ENCODE measurements around the gene TMEM119. TPM values are rescaled to one million over a fixed set of nuclear protein-coding genes. Genes with fewer than 3 reads are reported as not detected.

The TMEM119 gene
- total and polyA plus RNA-seq, 2 experiments from 2014 or later = 55.5 to 93.2 TPM

GRCh38 chr12:108644811-108645120 lies 46.9 kb upstream of the TMEM119 start:
- Histone ChIP-seq H3K27ac (no peak overlapping the region), H3K4me3 (no peak overlapping the region), H3K9me2 (ENCODE audit: insufficient read depth) (no peaks in the 10 kb centered on the region), H3F3A (ENCODE audit: insufficient read depth) (peaks cover 86% of the 10 kb centered on the region), H3K9ac (no peak overlapping the region), H3K36me3 (ENCODE audit: low read depth) (peaks cover 57% of the 10 kb centered on the region), H4K20me1 (ENCODE audit: insufficient read depth) (no peaks in the 10 kb centered on the region), H2AFZ (no peak overlapping the region), H3K27me3 (replicated peaks; ENCODE audit: insufficient read depth) (no peaks in the 10 kb centered on the region), H3K79me2 (ENCODE audit: insufficient read depth) (peaks cover 53% of the 10 kb centered on the region), H3K4me1 (ENCODE audit: insufficient read depth) (peaks cover 84% of the 10 kb centered on the region), H3K9me3 (ENCODE audit: low read depth) (no peaks in the 10 kb centered on the region), H3K4me2 (ENCODE audit: unreplicated experiment) (no peak overlapping the region)
- in situ Hi-C loops (cut with MboI) = no loop called here
- no peak for DNase-seq
- TF ChIP-seq EZH2phosphoT487 (IDR thresholded peaks at IDR 0.05; ENCODE audit: insufficient read depth, low read depth) = no peak
- TF ChIP-seq EZH2 (IDR thresholded peaks at IDR 0.05; ENCODE audit: insufficient read depth, poor library complexity, severe bottlenecking) = no peak
- 97% methylated on average over 7 of the region's 7 CpGs for WGBS, 2 experiments (ENCODE audit: low coverage in 1 of 2, low lambda C conversion rate in 2 of 2, missing lambda C conversion rate in 2 of 2)

GRCh38 chr12:108643941-108644810 lies 46.3 kb upstream of the TMEM119 start:
- Histone ChIP-seq H3K79me2 (ENCODE audit: insufficient read depth) (peaks cover 53% of the 10 kb centered on the region), H3K9me3 (ENCODE audit: low read depth) (no peaks in the 10 kb centered on the region), H3K4me2 (ENCODE audit: unreplicated experiment) (peak overlapping the region; percentile 19), H4K20me1 (ENCODE audit: insufficient read depth) (no peaks in the 10 kb centered on the region), H2AFZ (no peak overlapping the region), H3K9me2 (ENCODE audit: insufficient read depth) (no peaks in the 10 kb centered on the region), H3K4me1 (ENCODE audit: insufficient read depth) (peaks cover 78% of the 10 kb centered on the region), H3K27me3 (replicated peaks; ENCODE audit: insufficient read depth) (no peaks in the 10 kb centered on the region), H3K27ac (no peak overlapping the region), H3K36me3 (ENCODE audit: low read depth) (peaks cover 57% of the 10 kb centered on the region), H3F3A (ENCODE audit: insufficient read depth) (peaks cover 84% of the 10 kb centered on the region), H3K9ac (no peak overlapping the region), H3K4me3 (no peak overlapping the region)
- 65 to 69% methylated on average over 18 of the region's 18 CpGs for WGBS, 2 experiments (ENCODE audit: low coverage in 1 of 2, low lambda C conversion rate in 2 of 2, missing lambda C conversion rate in 2 of 2)
- TF ChIP-seq EZH2phosphoT487 (IDR thresholded peaks at IDR 0.05; ENCODE audit: insufficient read depth, low read depth) (no peak), EZH2 (IDR thresholded peaks at IDR 0.05; ENCODE audit: insufficient read depth, poor library complexity, severe bottlenecking) (no peak)
- peak; percentile 65 for DNase-seq
- in situ Hi-C loops (cut with MboI) = no loop called here

DNA sequence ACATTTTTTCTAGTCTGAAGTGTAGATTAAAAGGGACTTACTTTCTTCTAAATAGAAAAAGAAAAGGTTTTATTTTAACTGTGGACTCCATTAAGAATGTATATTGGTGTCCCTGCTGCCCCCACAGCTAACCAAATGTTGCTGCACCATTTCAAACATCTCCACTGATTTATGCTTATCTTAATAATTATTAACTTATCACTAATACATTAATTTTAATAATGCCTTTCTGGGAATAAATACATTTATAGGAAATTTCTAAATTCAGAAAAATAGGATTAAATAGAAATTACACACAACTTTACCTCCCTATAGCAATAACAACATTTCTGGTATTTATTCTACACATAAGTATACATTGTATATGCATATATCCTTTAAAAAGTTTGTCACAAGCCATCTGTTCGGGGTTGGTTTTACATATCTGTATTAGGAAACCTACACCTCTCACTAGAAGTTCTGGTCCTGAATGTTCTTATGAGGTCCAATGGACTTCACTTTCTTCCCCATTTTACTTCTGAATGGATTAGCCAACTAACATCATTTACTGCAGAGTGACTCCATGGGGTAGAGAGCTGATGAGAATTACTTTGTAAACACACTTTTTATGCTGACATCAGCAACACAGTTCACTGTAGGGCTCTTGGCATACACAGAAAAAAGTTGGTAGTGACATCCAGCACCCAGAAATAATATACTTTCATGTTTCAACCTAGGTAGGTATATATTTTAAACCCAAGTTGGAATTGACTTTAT lies 45.2 kb upstream of the TMEM119 start:
- 100% methylated on average over 1 of the region's 1 CpG for whole genome bisulfite sequencing, 2 experiments (ENCODE audit: low coverage in 1 of 2, low lambda C conversion rate in 2 of 2, missing lambda C conversion rate in 2 of 2)
- H3K9me2 ChIP-seq (ENCODE audit: insufficient read depth) = no peaks in the 10 kb centered on the region
- TF ChIP-seq EZH2phosphoT487 (IDR thresholded peaks at IDR 0.05; ENCODE audit: insufficient read depth, low read depth) (no peak), EZH2 (IDR thresholded peaks at IDR 0.05; ENCODE audit: insufficient read depth, poor library complexity, severe bottlenecking) (no peak)
- no peak overlapping the region for H2AFZ ChIP-seq
- H3K9ac ChIP-seq = no peak overlapping the region
- no peak overlapping the region for H3K4me2 ChIP-seq (ENCODE audit: unreplicated experiment)
- no peaks in the 10 kb centered on the region for H4K20me1 ChIP-seq (ENCODE audit: insufficient read depth)
- H3K9me3 ChIP-seq (ENCODE audit: low read depth) = no peaks in the 10 kb centered on the region
- no peaks in the 10 kb centered on the region for H3K27me3 ChIP-seq (replicated peaks; ENCODE audit: insufficient read depth)
- no peak overlapping the region for H3K27ac ChIP-seq
- H3F3A ChIP-seq (ENCODE audit: insufficient read depth) = peaks cover 84% of the 10 kb centered on the region
- H3K4me1 ChIP-seq (ENCODE audit: insufficient read depth) = peaks cover 70% of the 10 kb centered on the region
- in situ Hi-C loops (cut with MboI) = no loop called here
- H3K79me2 ChIP-seq (ENCODE audit: insufficient read depth) = peaks cover 51% of the 10 kb centered on the region
- no peak for DNase-seq
- H3K4me3 ChIP-seq = no peak overlapping the region
- peaks cover 50% of the 10 kb centered on the region for H3K36me3 ChIP-seq (ENCODE audit: low read depth)

DNA sequence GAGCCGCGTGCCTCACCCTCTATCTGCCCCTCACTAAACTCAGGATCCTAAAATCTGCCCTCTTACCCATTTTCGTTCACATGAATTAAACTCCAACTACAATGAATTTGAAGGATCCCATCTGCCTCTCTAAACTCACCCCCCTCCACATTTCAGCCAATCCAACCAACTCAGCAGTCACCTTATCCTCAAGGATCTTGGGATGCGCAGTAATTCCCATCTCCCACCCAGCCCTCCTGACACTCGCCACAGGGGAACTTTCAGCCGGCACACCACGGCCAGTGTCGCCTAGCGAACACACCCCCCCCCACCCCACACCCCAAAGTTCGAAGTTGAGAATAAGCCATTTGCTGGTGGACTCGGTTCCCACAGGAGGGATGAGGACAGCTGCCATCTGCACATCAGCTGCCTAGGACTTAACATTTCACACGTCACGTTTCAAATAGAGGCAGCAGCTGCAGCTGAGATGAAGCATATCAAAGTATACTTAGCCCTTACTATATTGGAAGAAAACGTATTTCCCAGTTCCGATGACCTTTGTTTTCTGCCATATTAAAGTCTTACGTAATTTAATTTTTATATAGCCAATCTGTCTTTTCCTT lies 44.5 kb upstream of the TMEM119 start:
- in situ Hi-C loops (cut with MboI) = no loop called here
- H3K36me3 ChIP-seq (ENCODE audit: low read depth) = peaks cover 45% of the 10 kb centered on the region
- peaks cover 84% of the 10 kb centered on the region for H3F3A ChIP-seq (ENCODE audit: insufficient read depth)
- H3K79me2 ChIP-seq (ENCODE audit: insufficient read depth) = peaks cover 44% of the 10 kb centered on the region
- H3K4me1 ChIP-seq (ENCODE audit: insufficient read depth) = peaks cover 64% of the 10 kb centered on the region
- DNase-seq = no peak
- peak overlapping the region; percentile 21; the same call in 1 of the 2 replicates for H3K27ac ChIP-seq
- no peaks in the 10 kb centered on the region for H3K27me3 ChIP-seq (replicated peaks; ENCODE audit: insufficient read depth)
- WGBS, 2 experiments (ENCODE audit: low coverage in 1 of 2, low lambda C conversion rate in 2 of 2, missing lambda C conversion rate in 2 of 2) = 66% methylated on average over 16 of the region's 16 CpGs
- no peaks in the 10 kb centered on the region for H3K9me3 ChIP-seq (ENCODE audit: low read depth)
- H3K4me2 ChIP-seq (ENCODE audit: unreplicated experiment) = no peak overlapping the region
- no peak for TF ChIP-seq EZH2phosphoT487 (IDR thresholded peaks at IDR 0.05; ENCODE audit: insufficient read depth, low read depth)
- no peak for TF ChIP-seq EZH2 (IDR thresholded peaks at IDR 0.05; ENCODE audit: insufficient read depth, poor library complexity, severe bottlenecking)
- H2AFZ ChIP-seq = no peak overlapping the region
- H3K4me3 ChIP-seq = no peak overlapping the region
- no peak overlapping the region for H3K9ac ChIP-seq
- no peaks in the 10 kb centered on the region for H3K9me2 ChIP-seq (ENCODE audit: insufficient read depth)
- H4K20me1 ChIP-seq (ENCODE audit: insufficient read depth) = no peaks in the 10 kb centered on the region

Measured in GM23248 (cell line).